Left lobe of liver (tissue), 2 donors: ENCODE results near the gene MYH11. TPM values are rescaled to one million over a fixed set of nuclear protein-coding genes. Genes with fewer than 3 reads are reported as not detected.
"Not testable (repeated sequence)": the region's sequence is repeated elsewhere in the genome, so short reads cannot be mapped to it uniquely, and the experiment has no call there.

ENCODE experiments used
- ATAC-seq: fragments of 200-7000 bp; cut with Tn5 transposase; one replicate; pipeline ENCODE4 v1.9.1; 2020; ENCODE audit warnings: mild to moderate bottlenecking, moderate library complexity
- DNase-seq: peaks from one replicate; pipeline ENCODE4 v3.0.0-alpha.2; 2020; ENCODE audit warnings: low spot score
- total RNA-seq: library from RNA; stranded (reverse); gene quantifications from one replicate; pipeline ENCODE4 v1.2.1, GENCODE V29; 2021
- donor health status: DM: no; HTN: no; CAD: no; lungs with moderate emphysema.
- donor health status: DM: no; HTN: yes; CAD: no.

MYH11 gene
- total RNA-seq, 1 donor from 2014 or later: 2.7 TPM

DNA sequence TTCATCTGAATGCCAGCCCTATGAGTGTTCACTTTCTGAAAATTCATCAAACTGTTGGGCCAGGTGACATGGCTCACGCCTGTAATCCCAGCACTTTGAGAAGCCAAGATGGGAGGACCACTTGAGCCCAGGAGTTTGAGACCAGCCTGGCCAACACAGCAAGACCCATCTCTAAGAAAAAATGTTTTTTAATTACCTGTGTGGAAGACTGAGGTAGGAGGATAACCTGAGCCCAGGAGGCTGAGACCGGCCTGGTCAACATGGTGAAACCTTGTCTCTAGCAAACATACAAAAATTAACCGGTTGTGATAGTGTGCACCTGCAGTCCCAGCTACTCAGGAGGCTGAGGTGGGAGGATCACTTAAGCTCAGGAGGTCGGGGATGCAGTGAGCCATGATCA is 10.3 kb downstream of the MYH11 start:
- DNase-seq (no peak), ATAC-seq (no peak)

DNA sequence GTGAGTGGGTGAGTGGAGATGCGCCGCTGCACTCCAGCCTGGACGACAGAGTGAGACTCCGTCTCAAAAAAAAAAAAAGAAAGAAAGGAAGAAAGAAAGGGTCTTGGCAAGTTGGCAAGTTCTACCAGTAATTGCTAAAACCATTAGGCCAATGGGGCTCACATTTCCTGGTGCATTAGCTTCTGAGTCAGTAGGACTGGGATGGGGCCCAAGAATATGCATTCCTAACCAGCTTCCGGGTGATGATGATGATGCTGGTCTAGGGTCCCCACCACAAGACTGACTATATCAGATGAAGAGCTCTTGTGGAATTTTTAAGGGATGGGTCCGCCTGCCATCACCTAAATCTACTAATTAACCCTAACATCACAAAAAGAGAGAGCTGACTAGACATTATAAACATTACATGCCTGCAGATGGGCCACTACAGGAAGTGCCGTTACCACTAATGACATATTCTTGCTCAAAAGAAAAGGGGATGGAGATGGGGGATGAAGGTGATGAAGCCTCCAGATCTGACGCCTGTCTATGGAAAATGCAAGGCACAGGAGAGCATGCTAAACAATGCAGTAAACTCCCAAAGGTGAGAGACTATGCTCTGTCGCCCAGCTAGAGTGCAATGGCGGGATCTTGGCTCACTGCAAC is 13.1 kb downstream of the MYH11 start:
- DNase-seq: no peak

DNA sequence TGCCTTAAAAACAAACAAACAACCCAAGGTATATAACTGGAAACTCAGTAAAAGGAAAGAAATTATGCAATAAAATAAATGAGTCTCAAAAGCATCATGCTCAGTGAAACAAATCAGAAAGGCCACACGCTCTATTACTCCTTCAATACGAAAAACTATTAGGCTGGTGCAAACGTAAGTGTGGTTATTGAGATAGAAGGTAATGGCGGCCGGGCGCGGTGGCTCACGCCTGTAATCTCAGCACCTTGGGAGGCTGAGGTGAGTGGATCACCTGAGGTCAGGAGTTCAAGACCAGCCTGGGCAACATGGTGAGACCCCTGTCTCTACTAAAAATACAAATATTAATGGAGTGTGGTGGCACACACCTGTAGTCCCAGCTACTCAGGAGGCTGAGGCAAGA is 17.6 kb downstream of the MYH11 start:
- DNase-seq, ATAC-seq: not testable (repeated sequence)

More for the DNA sequence above, 13.1 kb downstream of the MYH11 start:
- no peak for ATAC-seq

DNA sequence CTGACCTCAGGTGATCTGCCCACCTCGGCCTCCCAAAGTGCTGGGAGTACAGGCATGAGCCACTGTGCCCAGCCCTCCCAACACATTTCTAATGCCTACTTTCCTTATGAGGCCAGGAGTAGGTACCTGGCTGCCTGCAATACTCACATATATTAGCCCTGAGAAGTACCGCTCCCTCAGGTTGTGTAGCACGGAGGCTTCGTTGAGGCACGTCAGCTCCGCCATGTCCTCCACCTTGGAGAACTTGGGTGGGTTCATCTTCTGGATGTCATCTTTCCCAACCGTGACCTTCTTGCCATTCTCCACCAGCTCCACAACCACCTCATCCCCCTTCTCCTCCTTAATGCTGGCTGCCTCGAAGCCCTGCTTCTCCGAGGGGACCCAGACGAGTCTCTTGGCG is 19.1 kb downstream of the MYH11 start:
- no peak for DNase-seq
- no peak for ATAC-seq

DNA sequence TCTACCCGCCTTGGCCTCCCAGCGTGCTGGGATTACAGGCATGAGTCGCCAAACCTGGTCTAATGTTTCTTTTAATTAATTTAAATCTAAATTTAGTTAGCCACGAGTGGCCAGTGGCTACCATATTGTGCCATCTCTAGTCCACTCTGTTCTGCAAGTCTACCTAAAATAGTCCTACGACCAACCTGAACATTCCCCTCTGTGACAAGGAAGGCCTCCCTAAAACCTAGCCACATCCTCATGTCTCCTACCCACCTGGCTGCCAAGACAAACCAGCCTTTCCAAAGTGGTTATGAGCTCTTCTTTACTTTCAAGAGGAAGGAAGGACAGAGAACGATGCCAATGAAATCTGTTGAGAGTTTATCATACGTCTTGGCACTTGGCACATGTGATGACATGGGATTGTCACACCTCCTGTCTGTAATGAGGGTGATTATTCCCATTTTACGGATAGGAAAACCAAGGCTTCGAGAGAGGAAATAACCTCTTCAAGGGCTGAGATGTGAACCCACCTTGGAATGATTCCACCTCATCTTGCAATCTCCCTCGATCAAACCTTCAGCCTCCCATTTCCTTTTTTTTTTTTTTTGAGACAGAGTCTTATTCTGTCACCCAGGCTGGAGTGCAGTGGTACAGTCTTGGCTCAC is 19.7 kb downstream of the MYH11 start:
- DNase-seq (no peak), ATAC-seq (no peak)

DNA sequence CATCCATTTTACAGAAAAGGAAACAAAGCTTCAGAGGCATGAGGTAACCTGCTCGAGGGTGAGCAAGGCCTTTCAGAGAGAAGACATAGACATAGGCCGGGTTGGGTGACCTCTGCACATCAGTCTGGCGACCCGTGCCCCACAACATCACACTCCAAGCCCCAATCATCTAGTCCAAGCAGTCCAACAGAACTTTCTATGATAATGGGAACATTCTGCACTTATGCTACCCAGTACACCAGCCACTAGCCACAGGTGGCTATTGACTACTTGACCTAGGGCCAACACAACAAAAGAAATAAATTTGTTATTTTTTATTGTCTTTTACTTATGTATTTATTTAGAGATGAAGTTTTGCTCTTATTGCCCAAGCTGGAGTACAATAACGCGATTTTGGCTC is 20.8 kb downstream of the MYH11 start:
- DNase-seq (no peak), ATAC-seq (no peak)

DNA sequence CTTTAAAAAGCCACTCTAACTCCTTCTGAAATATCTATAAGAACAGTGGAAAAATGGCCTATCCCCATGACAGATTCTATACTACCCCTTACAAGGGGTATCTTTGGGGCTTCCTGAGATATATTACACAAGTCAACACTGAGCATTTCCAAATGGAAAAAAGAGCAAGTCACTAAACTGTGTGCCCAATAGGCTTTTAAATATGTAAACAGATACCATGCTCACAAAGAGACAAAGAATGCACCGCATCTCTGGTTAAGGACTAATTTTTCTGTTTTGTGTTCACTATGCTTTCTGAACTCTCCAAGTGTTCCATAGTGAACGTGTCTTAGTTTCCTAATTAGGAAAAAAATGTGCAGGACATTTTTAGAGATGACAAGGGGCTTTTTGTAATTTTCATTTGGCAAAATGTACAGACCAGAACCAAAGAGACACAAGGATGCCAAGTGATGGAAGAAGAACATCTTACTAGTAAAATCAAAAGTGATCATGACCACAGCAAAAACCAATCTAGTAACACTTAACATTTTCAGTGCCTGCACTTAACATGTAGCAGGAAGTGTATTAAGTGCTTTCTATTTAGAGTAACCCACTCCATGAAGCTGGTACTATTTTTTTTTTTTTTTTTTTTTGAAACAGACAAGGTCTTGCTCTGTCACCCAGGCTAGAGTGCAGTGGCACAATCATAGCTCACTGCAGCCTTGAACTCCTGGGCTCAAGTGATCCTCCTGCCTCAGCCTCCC is 21.5 kb downstream of the MYH11 start:
- DNase-seq: no peak
- no peak for ATAC-seq

DNA sequence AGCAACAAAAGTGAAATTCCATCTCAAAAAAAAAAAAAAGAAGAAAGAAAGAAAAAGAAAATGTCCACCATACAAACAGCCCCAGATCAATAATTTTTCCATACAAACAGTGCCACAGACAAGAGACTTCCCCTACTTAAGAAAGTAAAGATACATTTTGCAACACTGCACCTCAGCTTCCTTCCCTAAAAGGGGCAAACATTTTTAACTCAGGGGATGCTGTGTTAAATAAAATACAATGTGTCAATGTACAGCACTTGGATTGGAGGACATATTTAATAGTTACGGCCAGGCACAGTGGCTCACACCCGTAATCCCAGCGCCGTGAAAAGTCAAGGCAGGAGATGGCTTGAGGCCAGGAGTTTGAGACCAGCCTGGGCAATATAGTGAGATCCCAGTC is 22.3 kb downstream of the MYH11 start:
- ATAC-seq (no peak), DNase-seq (no peak)

DNA sequence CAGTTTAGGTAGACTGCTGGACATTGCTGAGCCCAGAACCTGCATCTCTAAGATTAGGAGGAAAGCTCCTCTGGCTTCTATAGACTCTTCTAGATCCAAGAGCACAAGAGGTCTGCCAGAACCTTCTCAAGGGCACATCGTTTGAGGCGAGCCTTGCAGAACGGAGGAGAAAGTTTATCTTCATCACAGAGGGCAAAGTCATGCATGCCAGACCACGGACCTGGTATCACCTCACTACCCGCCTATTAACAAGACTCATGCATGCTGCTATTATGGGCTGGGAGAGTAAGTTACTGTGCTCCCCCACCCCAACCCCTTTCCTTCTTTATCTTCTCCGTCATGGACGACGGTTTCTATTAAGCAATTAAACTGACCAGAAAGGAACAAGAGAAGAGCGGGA is 23.3 kb downstream of the MYH11 start:
- no peak for ATAC-seq

DNA sequence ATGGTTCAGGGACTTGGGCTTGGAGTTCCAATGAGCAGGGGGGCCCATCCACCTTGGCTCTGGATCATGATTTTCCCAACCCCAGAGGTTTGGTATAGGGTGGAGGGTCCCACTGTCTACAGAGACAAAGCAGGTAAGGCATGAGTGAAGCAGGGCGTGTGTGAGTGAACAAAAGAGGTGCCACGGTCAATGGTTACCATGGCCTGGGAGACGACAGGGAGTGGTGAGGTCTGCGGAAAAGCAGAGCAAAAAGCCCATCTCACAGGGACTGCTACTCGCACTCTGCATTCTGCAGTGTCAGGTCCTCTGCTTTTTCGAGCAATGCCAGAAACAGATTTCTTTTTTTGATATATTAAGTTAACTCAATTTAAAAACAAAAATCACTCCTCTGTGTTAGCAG is 24.6 kb downstream of the MYH11 start:
- no peak for DNase-seq
- no peak for ATAC-seq

More for the DNA sequence above, 23.3 kb downstream of the MYH11 start:
- DNase-seq: no peak

DNA sequence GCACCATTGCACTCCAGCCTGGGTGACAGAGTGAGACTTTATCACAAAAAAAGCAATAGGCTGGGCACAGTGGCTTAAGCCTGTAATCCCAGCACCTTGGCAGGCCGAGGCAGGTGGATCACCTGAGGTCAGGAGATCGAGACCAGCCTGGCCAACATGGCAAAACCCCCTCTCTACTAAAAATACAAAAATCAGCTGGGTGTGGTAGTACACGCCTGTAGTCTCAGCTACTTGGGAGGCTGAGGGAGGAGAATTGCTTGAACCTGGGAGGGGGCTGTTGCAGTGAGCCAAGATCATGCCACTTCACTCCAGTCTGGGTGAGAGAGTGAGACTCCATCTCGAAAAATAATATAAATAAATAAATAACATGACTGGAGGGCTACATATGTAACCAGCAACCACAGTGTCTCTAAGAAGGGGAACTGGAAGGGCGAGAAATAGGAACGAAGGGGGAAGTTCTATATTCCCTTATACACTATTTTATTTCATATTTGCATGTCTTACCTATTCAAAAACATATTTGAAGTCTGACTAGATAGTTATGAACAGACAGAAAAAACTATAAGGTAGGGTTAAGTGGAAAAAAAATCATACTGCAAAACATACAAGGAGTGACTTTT is 25.9 kb downstream of the MYH11 start:
- DNase-seq: no peak
- ATAC-seq: no peak

DNA sequence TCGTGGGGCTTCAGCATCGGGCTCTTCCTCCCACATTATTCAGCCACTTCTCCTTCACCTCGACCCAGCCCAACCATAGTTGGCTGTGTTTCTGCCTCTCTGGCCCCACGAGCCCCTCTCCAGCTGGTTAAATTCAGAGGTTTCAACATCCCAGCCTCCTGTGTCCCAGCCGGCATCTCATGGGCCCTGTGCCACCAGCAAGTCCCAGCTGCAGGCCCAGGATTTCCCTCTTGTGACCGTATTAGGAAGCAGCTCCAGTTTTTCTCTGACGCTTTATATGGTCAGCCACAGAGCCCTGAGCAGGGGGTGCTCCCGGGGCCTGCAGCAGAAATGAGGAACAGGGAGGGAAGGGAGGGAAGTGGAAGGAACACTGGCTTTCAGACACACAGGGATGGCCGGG is 27.4 kb downstream of the MYH11 start:
- ATAC-seq (peak; percentile 38), DNase-seq (no peak)

DNA sequence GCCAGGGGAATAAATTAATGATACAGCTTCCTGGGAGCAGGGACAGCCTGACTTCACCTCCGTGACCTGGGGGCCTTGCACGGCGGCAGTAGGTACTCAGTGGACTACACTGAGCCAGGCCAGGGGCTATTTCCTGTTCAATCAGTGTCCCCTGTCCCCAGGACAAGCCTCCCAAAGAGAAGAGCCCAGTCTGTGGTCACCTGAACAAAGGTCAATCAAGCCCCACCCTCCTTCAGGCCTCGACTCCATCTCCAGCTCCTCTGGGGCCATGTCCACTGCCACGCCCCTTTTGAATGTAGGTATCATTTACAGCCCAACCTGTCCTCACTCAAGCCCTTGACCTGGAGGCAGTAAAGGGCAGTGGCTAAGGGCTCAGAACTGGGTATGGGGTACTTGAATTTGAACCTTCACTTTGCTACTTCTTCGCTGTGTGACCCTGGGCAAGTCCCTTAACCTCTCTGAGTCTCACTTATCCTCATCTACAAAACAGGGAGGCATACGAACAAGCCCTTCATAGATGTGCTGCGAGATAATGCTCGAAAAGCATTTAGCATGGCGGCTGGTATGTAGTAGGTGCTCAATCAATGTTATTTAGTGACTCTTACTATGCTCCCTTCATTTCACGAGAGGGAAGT is 29.0 kb downstream of the MYH11 start:
- no peak for ATAC-seq

DNA sequence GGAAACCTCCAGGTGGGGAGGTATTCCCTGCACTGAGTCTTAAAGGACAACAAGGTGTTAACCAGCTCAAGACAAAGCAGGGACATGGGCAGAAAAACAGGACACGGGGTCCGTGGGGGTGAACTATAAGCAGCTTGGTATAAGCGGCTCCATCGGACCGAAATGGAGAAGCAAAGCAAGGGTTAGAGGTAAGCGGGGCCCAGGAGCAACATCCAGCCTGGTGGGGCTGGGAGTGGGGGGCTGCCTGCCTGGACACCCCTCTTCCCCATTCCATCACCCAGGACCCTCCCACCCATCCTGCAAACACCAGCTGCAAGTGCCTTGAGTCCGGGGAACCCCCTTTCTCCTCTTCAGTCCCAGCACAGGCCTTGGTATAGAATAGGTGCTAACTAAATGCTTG is 29.5 kb downstream of the MYH11 start:
- DNase-seq: no peak
- no peak for ATAC-seq

More for the DNA sequence above, 29.0 kb downstream of the MYH11 start:
- no peak for DNase-seq

DNA sequence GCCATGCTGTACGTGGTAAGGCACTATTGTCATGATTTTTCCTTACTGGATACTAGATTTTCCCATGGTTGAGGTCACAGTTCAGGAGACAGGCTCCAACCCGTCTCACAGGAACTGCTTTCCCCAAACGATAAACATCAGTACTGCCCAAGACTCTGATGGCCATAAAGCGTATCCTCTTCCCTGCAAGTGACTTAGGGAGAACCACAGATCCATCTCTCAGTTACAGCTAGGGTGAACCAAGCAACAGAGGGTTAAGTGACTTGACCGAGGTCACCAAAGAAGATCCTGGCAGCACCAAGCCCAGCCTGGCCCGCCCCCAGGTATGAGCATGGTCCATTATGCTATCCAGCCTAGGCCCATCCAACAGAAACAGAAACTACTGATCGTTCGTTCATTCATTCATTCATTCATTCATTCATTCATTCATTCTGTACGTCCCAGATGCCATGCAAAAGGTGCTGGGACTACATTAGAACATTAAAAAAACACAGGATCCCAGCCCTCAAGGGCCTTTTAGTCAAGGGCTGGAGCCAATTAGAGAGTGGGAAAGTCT is 31.0 kb downstream of the MYH11 start:
- ATAC-seq (no peak), DNase-seq (no peak)

DNA sequence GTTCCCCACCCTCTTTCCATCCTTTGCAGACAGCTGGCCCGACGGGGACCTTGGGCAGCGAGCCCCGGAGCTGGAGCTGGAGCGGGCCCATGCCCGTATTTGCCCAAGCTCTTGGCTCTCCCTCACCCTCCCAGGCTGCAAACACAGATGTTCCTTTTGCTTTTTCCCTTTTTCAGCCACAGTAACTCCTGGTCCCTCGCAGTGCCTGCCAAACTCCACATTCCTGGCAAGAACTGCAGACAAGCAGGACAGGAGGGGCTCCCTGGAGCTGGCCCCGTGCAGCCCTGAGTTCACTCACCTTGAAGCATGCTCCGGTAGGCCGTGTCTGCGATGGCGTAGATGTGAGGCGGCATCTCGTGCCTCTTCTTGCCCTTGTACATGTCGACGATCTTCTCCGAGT is 33.9 kb downstream of the MYH11 start:
- DNase-seq: no peak
- peak; percentile 27 for ATAC-seq

DNA sequence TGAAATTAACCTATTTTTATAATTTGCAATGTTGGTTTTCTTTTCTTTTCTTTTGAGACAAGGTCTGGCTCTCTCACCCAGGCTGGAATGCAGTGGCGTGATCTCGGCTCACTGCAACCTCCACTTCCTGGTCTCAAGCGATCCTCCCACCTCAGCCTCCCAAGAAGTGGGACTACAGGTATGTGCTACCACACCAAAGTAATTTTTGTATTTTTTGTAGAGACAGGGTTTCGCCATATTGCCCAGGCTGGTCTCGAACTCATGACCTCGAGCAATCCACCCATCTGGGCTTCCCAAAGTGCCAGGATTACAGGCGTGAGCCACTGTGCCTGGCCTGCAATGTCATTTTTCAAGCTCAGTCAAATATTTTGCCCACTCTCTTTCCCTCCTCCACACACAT is 36.0 kb downstream of the MYH11 start:
- DNase-seq: no peak
- ATAC-seq: no peak

DNA sequence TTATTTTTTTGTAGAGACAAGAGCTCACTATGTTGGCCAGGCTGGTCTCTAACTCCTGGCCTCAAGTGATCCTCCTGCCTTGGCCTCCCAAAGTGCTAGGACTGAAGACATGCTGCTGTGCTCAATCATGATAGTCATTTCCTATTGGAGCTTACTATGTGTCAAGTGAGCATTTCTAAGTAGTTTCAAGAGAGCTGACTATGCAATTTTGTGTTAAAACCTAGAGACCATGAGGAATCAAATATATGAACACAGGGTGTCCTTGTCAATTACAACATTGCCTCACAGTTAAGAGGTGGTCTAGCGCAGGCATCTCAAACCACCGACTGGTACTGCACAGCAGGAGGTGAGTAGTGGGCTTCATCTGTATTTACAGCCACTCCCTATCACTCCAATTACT is 37.8 kb downstream of the MYH11 start:
- ATAC-seq: no peak
- no peak for DNase-seq

DNA sequence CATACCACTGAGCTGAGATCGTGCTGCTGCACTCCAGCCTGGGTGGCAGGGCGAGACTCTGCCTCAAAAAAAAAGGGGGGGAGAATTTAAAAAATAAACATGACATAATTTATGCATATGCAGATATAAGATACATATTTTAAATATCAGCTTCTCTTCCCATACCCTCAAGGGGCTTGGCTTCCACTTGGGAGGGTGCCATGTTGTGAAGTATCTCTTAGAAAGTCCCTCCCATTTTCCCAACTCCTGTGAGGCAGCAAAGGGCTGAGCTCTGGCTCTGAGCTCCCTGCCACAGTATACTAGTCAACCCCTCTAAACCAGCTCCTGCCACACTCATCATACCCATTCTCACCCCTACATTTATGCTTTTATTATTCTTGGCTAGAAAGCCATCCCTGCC is 39.4 kb downstream of the MYH11 start:
- DNase-seq (no peak), ATAC-seq (no peak)

DNA sequence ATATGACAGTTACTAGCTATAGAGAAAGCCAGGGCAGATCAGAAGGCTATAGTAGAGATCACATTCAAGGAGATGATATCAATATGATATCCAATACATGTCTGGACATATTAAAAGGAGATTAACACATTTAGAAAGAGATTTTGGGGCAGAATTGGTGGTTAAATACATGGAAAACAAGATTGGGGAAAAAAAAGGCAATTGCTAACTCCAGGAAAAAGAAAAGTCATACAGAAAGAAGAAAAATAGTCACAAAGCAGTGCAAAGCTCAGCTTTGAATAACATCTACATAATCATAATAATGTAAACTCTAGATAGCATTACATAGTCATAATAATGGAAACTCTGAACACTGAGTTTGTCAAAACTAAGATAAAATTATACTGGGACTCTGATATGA is 40.6 kb downstream of the MYH11 start:
- DNase-seq: no peak
- ATAC-seq: no peak

DNA sequence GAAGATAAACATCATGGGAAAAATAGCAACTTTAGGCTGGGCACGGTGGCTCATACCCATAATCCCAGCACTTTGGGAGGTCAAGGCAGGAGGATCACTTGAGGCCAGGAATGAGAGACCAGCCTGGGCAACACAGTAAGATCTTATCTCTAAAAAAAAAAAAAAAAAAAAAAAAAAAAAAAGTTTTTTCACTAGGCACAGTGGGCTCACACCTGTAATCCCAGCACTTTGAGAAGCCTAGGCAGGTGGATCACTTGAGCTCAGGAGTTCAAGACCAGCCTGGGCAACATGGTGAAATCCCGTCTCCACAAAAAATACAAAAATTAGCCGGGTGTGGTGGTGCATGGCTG is 44.5 kb downstream of the MYH11 start:
- DNase-seq, ATAC-seq: not testable (repeated sequence)
